Measurements from ENCODE around the gene STAT6. TPM values are rescaled to one million over a fixed set of nuclear protein-coding genes. Genes with fewer than 3 reads are reported as not detected.

Gene STAT6
- total and polyA plus RNA-seq, 2 of the 8 experiments (the other 6 are each of a cell fraction or from before 2014, with no cell fraction given) = 32.9 to 38.7 TPM

- ChIA-PET CTCF (ENCODE audit: partially characterized antibody) (interaction anchor here (0.8 to 3.6 kb wide), 14 partner anchors 26 to 308 kb away, joined by 3 to 38 read pairs (median 4); partner anchors contain the start of gene STAT6), POLR2A (ENCODE audit: partially characterized antibody) (interaction anchor here (1.1 to 1.6 kb wide), 5 partner anchors 11 to 46 kb away, joined by 3 to 7 read pairs (median 3); partner anchors contain the start of gene STAT6)
- Histone ChIP-seq H4K5ac (ENCODE audit: insufficient read length, low read depth, low read length) (no peak overlapping the region), H2BK20ac (ENCODE audit: low read length) (no peak overlapping the region), H4K91ac (replicated peaks; ENCODE audit: insufficient read length, low read length) (no peak overlapping the region), H2BK12ac (ENCODE audit: low read depth, low read length) (no peak overlapping the region), H2BK15ac (ENCODE audit: low read length) (no peak overlapping the region), H4K8ac (ENCODE audit: extremely low read depth, insufficient read depth, low read length) (no peak overlapping the region), H2AK5ac (ENCODE audit: low read depth, low read length) (no peak overlapping the region), H3K14ac (ENCODE audit: insufficient read length) (no peak overlapping the region), H3K79me2 (ENCODE audit: control insufficient read depth in 1 of 2, insufficient read depth in 2 of 2, low read length in 2 of 2) (no peaks in the 10 kb centered on the region; a peak in 1 of 4 replicates), H3K36me3 (ENCODE audit: control insufficient read depth in 2 of 4, insufficient read depth in 4 of 4, low read length in 3 of 4) (peaks cover 13 to 66% (median 48%) of the 10 kb centered on the region in 4 experiments), H3K27ac (ENCODE audit: low read depth, low read length) (no peak overlapping the region), H3K18ac (ENCODE audit: extremely low read depth, low read length) (no peak overlapping the region), H3K23me2 (ENCODE audit: low read depth, low read length) (no peaks in the 10 kb centered on the region; the same call in 1 of the 2 replicates), H3K9me3 (ENCODE audit: insufficient read depth in 2 of 2, low read depth in 1 of 2, low read length in 1 of 2) (no peaks in the 10 kb centered on the region), H3K4me3 (ENCODE audit: extremely low read depth in 1 of 4, insufficient read depth in 2 of 4, low read depth in 3 of 4, low read length in 4 of 4) (no peak overlapping the region), H2BK120ac (replicated peaks; ENCODE audit: low read depth, low read length) (no peak overlapping the region), H3K4me1 (replicated peaks in 1 of 4; ENCODE audit: control insufficient read depth in 3 of 4, insufficient read depth in 4 of 4, low read length in 3 of 4) (no peaks in the 10 kb centered on the region), H2BK5ac (ENCODE audit: low read depth, low read length) (no peak overlapping the region), H3K56ac (replicated peaks; ENCODE audit: insufficient read length, low read depth, low read length) (no peak overlapping the region), H4K20me1 (replicated peaks in 1 of 2; ENCODE audit: control insufficient read depth in 1 of 2, insufficient read depth in 2 of 2, low read length in 2 of 2) (no peaks in the 10 kb centered on the region), H2AFZ (ENCODE audit: low read length) (no peak overlapping the region), H3K4me2 (ENCODE audit: insufficient read depth in 1 of 2, low read depth in 2 of 2, low read length in 2 of 2) (no peak overlapping the region), H3K27me3 (replicated peaks in 1 of 4; ENCODE audit: control insufficient read depth in 3 of 4, extremely low read depth in 1 of 4, insufficient read depth in 3 of 4, low read length in 3 of 4) (no peaks in the 10 kb centered on the region), H3K4ac (replicated peaks; ENCODE audit: insufficient read length, low read depth, low read length) (no peak overlapping the region), H3K23ac (ENCODE audit: insufficient read length) (no peak overlapping the region), H3K79me1 (ENCODE audit: low read depth, low read length) (no peaks in the 10 kb centered on the region), H3K9ac (replicated peaks in 1 of 4; ENCODE audit: extremely low read depth in 1 of 4, low read depth in 3 of 4, low read length in 3 of 4) (no peak overlapping the region)
- TF ChIP-seq GTF2F1 (IDR thresholded peaks at IDR 0.05; ENCODE audit: borderline replicate concordance, low read depth, low read length) (no peak), RAD21 (IDR thresholded peaks at IDR 0.05 in 1 of 2, conservative IDR thresholded peaks at IDR 0.05 in 1 of 2; ENCODE audit: low read depth in 2 of 2, low read length in 2 of 2) (no peak), TAF7 (optimal IDR thresholded peaks at IDR 0.05; ENCODE audit: borderline replicate concordance, low read depth, low read length) (no peak), ASH2L (IDR thresholded peaks at IDR 0.05; ENCODE audit: low read length) (no peak), ATF3 (IDR thresholded peaks at IDR 0.05; ENCODE audit: insufficient read depth, low read depth, low read length) (no peak), RXRA (IDR thresholded peaks at IDR 0.05; ENCODE audit: insufficient read depth, low read depth, low read length) (no peak), YY1 (IDR thresholded peaks at IDR 0.05; ENCODE audit: low read depth, low read length) (no peak)
- DNase-seq (ENCODE audit: low read depth in 1 of 2, low spot score in 2 of 2) = no peak
- FAIRE-seq = no peak
- 90% methylated on average over 2 of the region's 2 CpGs; no CpG with 5 or more reads in 1 of the 2 experiments for WGBS, 2 experiments (ENCODE audit: extremely low coverage in 1 of 2, insufficient coverage in 1 of 2, insufficient read length in 1 of 2, insufficient replicate concordance in 2 of 2, low coverage in 1 of 2, low lambda C conversion rate in 2 of 2, missing lambda C conversion rate in 1 of 2)
These were observed 44.9 kb downstream of the STAT6 start for GRCh38 chr12:57066245-57066644.

All from H1 (cell line).